SK-N-SH (cell line): ENCODE data around the gene PLEKHG3. TPM values are rescaled to one million over a fixed set of nuclear protein-coding genes. Genes with fewer than 3 reads are reported as not detected.

Experiments
- CTCF ChIA-PET: fragments of 300-600, 350-600 bp; formaldehyde crosslinking; extraction: SDS; loops from one replicate; lab custom pipeline; 2021; lab: Yijun Ruan, JAX
- POLR2A ChIA-PET: fragments of 350-600 bp; sonication (Branson Sonifier 250); formaldehyde crosslinking; extraction: SDS; loops from one replicate; lab custom pipeline; 2020; ENCODE audit warnings: antibody characterized with exemption, inconsistent platforms; lab: Yijun Ruan, JAX
- DNase-seq: peaks from one replicate; pipeline ENCODE4 v3.0.0; 2012
- H2AFZ ChIP-seq: fragments of 200-600 bp; sonication (generic); 2 replicates; pipeline ENCODE4 v1.8.1; 2016; ENCODE audit warnings: antibody characterized with exemption, mild to moderate bottlenecking, low read depth
- H3F3A ChIP-seq: fragments of 200-600 bp; sonication (generic); replicated peaks from 2 replicates; pipeline ENCODE3; 2016; ENCODE audit warnings: antibody characterized with exemption, mild to moderate bottlenecking; ENCODE audit not compliant: insufficient read depth
- H3K27ac ChIP-seq, 2 experiments: fragments of 200-500 bp in 1 of 2; fragments of 200-600 bp in 1 of 2; sonication (Bioruptor generic) in 1 of 2; sonication (generic), shearing (Covaris generic) in 1 of 2; 2 replicates each; pipeline versions ENCODE4 v1.5.1 to v1.6.1; 2014 to 2016; ENCODE audit warnings: low read depth in 2 of 2, inconsistent platforms in 1 of 2, low read length in 1 of 2, mild to moderate bottlenecking in 1 of 2, mixed read lengths in 1 of 2
- H3K27me3 ChIP-seq: fragments of 200-600 bp; sonication (generic), shearing (Covaris generic); 2 replicates; pipeline ENCODE4 v1.6.1; 2016; ENCODE audit warnings: mixed run types; ENCODE audit not compliant: insufficient read depth
- H3K36me3 ChIP-seq, 2 experiments: fragments of 200-500 bp in 1 of 2; fragments of 200-600 bp in 1 of 2; sonication (Bioruptor generic) in 1 of 2; sonication (generic) in 1 of 2; replicated peaks in 1 of 2; 2 replicates each; pipeline versions ENCODE3 to v1.5.1; 2014 to 2016; ENCODE audit warnings: low read length in 1 of 2, mild to moderate bottlenecking in 1 of 2; ENCODE audit not compliant: insufficient read depth in 2 of 2, control insufficient read depth in 1 of 2
- H3K4me1 ChIP-seq, 2 experiments: fragments of 200-500 bp in 1 of 2; fragments of 200-600 bp in 1 of 2; sonication (Bioruptor generic) in 1 of 2; sonication (generic), shearing (Covaris generic) in 1 of 2; 2 replicates each; pipeline versions ENCODE4 v1.5.1 to v1.6.1; 2014 to 2016; ENCODE audit warnings: low read depth in 1 of 2, low read length in 1 of 2, mixed run types in 1 of 2; ENCODE audit not compliant: insufficient read depth in 2 of 2, control insufficient read depth in 1 of 2
- H3K4me2 ChIP-seq: fragments of 200-600 bp; sonication (generic), shearing (Covaris generic); 2 replicates; pipeline ENCODE4 v1.6.1; 2017; ENCODE audit warnings: mixed run types
- H3K4me3 ChIP-seq, 2 experiments: fragments of 200-500 bp in 1 of 2; fragments of 200-600 bp in 1 of 2; sonication (Bioruptor generic) in 1 of 2; sonication (generic), shearing (Covaris generic) in 1 of 2; 2 replicates each; pipeline versions ENCODE4 v1.5.1 to v1.8.1; 2014 to 2016; ENCODE audit warnings: low read depth in 2 of 2, inconsistent platforms in 1 of 2, low read length in 1 of 2, mild to moderate bottlenecking in 1 of 2, mixed read lengths in 1 of 2, moderate library complexity in 1 of 2
- H3K79me2 ChIP-seq: fragments of 200-600 bp; sonication (generic); 2 replicates; pipeline ENCODE4 v1.8.1; 2017; ENCODE audit warnings: mild to moderate bottlenecking; ENCODE audit not compliant: insufficient read depth
- H3K9ac ChIP-seq: fragments of 200-600 bp; sonication (generic); 2 replicates; pipeline ENCODE4 v1.6.1; 2017; ENCODE audit warnings: mixed run types
- H3K9me2 ChIP-seq: fragments of 200-600 bp; sonication (generic); 2 replicates; pipeline ENCODE4 v1.6.1; 2017; ENCODE audit warnings: mixed run types
- H3K9me3 ChIP-seq: fragments of 200-600 bp; sonication (generic); 2 replicates; pipeline ENCODE4 v1.6.1; 2017; ENCODE audit warnings: mixed run types, mild to moderate bottlenecking, moderate library complexity
- H4K20me1 ChIP-seq: fragments of 200-600 bp; sonication (generic); 2 replicates; pipeline ENCODE4 v1.6.1; 2017; ENCODE audit warnings: mild to moderate bottlenecking, mixed run types; ENCODE audit not compliant: insufficient read depth
- CHD2 ChIP-seq: fragments of 150-350 bp; IDR thresholded peaks from 2 replicates; pipeline ENCODE4 v1.6.1; 2018; ENCODE audit warnings: low read length; ENCODE audit not compliant: partially characterized antibody
- EP300 ChIP-seq, 2 experiments: IDR thresholded peaks; 2 replicates each; pipeline versions ENCODE4 v1.4.0 to v1.6.1; 2012; ENCODE audit warnings: borderline replicate concordance in 1 of 2, low read depth in 1 of 2, low read length in 1 of 2
- EZH2phosphoT487 ChIP-seq: fragments of 200-600 bp; sonication (generic); IDR thresholded peaks from 2 replicates; pipeline ENCODE4 v1.6.1; 2017; ENCODE audit warnings: low read depth, mixed run types, mild to moderate bottlenecking, antibody characterized with exemption, moderate library complexity, borderline replicate concordance
- FOSL2 ChIP-seq: IDR thresholded peaks from 2 replicates; pipeline ENCODE4 v1.4.0; 2012; ENCODE audit warnings: low read depth, mild to moderate bottlenecking, moderate library complexity, borderline replicate concordance
- JUND ChIP-seq: IDR thresholded peaks from 2 replicates; pipeline ENCODE4 v1.4.0; 2012
- MXI1 ChIP-seq: IDR thresholded peaks from 2 replicates; pipeline ENCODE4 v1.6.1; 2012; ENCODE audit warnings: mild to moderate bottlenecking, low read depth, low read length, improper control_type of control experiment
- NRF1 ChIP-seq: IDR thresholded peaks from 2 replicates; pipeline ENCODE4 v1.6.1; 2012; ENCODE audit warnings: low read depth, mild to moderate bottlenecking, low read length
- RAD21 ChIP-seq: IDR thresholded peaks from 2 replicates; pipeline ENCODE4 v1.6.1; 2012; ENCODE audit warnings: mild to moderate bottlenecking, low read length
- RCOR1 ChIP-seq: fragments of 150-350 bp; IDR thresholded peaks from 2 replicates; pipeline ENCODE4 v1.6.1; 2017; ENCODE audit warnings: antibody characterized with exemption, low read length
- RFX5 ChIP-seq: IDR thresholded peaks from 2 replicates; pipeline ENCODE4 v1.6.1; 2012; ENCODE audit warnings: mild to moderate bottlenecking, improper control_type of control experiment, low read length
- TEAD4 ChIP-seq: IDR thresholded peaks from 2 replicates; pipeline ENCODE4 v1.4.0; 2012; ENCODE audit warnings: mild to moderate bottlenecking, borderline replicate concordance; ENCODE audit not compliant: insufficient read depth
- YY1 ChIP-seq: IDR thresholded peaks from 2 replicates; pipeline ENCODE4 v1.4.0; 2012; ENCODE audit warnings: low read depth, mild to moderate bottlenecking
- WGBS: methylation state at CpG from one replicate; pipeline ENCODE4 v1.1.6; 2017; ENCODE audit warnings: low lambda C conversion rate; 5-methylcytosine and 5-hydroxymethylcytosine counted together
- polyA plus RNA-seq, 3 experiments: library from polyadenylated mRNA; depleted of rRNA; stranded (reverse); fragments of >200 nt; gene quantifications; 2 replicates each; pipeline ENCODE4 v1.2.3, GENCODE V29; 2012
- TF ChIP-seq, protein P1 (sequence below): IDR thresholded peaks from 2 replicates; pipeline ENCODE4 v1.4.0; 2012; ENCODE audit warnings: low read depth
- TF ChIP-seq, protein P2 (sequence below): fragments of 200-600 bp; sonication (generic); IDR thresholded peaks from 2 replicates; pipeline ENCODE4 v1.6.1; 2017; ENCODE audit warnings: antibody characterized with exemption, mild to moderate bottlenecking, moderate library complexity
- TF ChIP-seq, protein P3 (sequence below): IDR thresholded peaks from 2 replicates; pipeline ENCODE4 v1.6.1; 2012; ENCODE audit warnings: mild to moderate bottlenecking, low read depth, low read length, moderate library complexity
- TF ChIP-seq, protein P4 (sequence below): IDR thresholded peaks from 2 replicates; pipeline ENCODE4 v1.4.0; 2012; ENCODE audit warnings: low read depth, borderline replicate concordance
- TF ChIP-seq, protein P5 (sequence below): fragments of 150-350 bp; IDR thresholded peaks from 2 replicates; pipeline ENCODE4 v1.6.1; 2017; ENCODE audit warnings: antibody characterized with exemption, low read length, low read depth, borderline replicate concordance
- TF ChIP-seq, protein P6 (sequence below): IDR thresholded peaks from 2 replicates; pipeline ENCODE4 v1.4.0; 2012; ENCODE audit warnings: low read depth, borderline replicate concordance

The PLEKHG3 gene
- polyA plus RNA-seq, 1 of the 3 experiments (the other 2 are of a cell fraction) = 5.1 TPM

DNA sequence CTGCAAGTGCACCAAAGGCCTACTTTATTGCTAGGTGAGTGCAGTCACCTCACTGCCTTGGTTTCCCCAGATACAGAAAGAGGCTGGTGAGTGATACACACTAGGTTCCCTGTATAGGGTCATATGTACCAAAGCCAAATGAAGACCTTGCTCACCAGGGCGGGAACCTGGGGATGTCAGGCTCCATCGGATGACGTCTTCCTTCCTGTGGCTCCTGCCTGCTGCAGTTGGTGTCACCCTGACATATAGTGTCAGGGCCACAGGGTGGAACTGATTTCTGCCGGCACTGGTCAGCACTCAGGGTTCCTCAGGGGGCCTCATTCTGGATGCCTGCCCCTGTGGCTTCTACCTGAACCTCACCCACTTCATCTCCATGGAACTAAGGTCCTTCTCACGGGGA lies 43.1 kb downstream of the PLEKHG3 start:
- no peaks in the 10 kb centered on the region for H3K27me3 ChIP-seq
- CTCF ChIA-PET = interaction anchor here (1.3 to 1.7 kb wide), 2 partner anchors 11 to 75 kb away, joined by 3 to 4 read pairs; no protein-coding TSS in a partner anchor
- no peak overlapping the region for H3K9ac ChIP-seq
- no peaks in the 10 kb centered on the region for H3K4me1 ChIP-seq
- H3K4me3 ChIP-seq = no peak overlapping the region
- DNase-seq = no peak
- H3K9me3 ChIP-seq = no peaks in the 10 kb centered on the region
- H3K27ac ChIP-seq = no peak overlapping the region
- WGBS = no CpG with 5 or more reads among the region's 5 CpGs
- POLR2A ChIA-PET = no interaction called here
- H3K9me2 ChIP-seq = no peaks in the 10 kb centered on the region
- peaks cover 3 to 20% of the 10 kb centered on the region in 2 experiments for H3K36me3 ChIP-seq
- no peak overlapping the region for H3K4me2 ChIP-seq
- H3F3A ChIP-seq = peaks cover 6% of the 10 kb centered on the region
- no peaks in the 10 kb centered on the region for H4K20me1 ChIP-seq
- no peak overlapping the region for H2AFZ ChIP-seq
- no peaks in the 10 kb centered on the region for H3K79me2 ChIP-seq
- TF ChIP-seq RCOR1 (no peak), EP300 (IDR thresholded peaks at IDR 0.05; ENCODE audit: borderline replicate concordance in 1 of 2, low read depth in 1 of 2, low read length in 1 of 2) (no peak), YY1 (no peak), FOSL2 (no peak), RFX5 (no peak), MXI1 (no peak), RAD21 (no peak), JUND (no peak), NRF1 (no peak), EZH2phosphoT487 (no peak), TEAD4 (no peak), CHD2 (no peak)
- TF ChIP-seq, protein P1, sequence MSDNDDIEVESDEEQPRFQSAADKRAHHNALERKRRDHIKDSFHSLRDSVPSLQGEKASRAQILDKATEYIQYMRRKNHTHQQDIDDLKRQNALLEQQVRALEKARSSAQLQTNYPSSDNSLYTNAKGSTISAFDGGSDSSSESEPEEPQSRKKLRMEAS = no peak
- TF ChIP-seq, protein P2, sequence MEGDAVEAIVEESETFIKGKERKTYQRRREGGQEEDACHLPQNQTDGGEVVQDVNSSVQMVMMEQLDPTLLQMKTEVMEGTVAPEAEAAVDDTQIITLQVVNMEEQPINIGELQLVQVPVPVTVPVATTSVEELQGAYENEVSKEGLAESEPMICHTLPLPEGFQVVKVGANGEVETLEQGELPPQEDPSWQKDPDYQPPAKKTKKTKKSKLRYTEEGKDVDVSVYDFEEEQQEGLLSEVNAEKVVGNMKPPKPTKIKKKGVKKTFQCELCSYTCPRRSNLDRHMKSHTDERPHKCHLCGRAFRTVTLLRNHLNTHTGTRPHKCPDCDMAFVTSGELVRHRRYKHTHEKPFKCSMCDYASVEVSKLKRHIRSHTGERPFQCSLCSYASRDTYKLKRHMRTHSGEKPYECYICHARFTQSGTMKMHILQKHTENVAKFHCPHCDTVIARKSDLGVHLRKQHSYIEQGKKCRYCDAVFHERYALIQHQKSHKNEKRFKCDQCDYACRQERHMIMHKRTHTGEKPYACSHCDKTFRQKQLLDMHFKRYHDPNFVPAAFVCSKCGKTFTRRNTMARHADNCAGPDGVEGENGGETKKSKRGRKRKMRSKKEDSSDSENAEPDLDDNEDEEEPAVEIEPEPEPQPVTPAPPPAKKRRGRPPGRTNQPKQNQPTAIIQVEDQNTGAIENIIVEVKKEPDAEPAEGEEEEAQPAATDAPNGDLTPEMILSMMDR = no peak
- TF ChIP-seq, protein P3, sequence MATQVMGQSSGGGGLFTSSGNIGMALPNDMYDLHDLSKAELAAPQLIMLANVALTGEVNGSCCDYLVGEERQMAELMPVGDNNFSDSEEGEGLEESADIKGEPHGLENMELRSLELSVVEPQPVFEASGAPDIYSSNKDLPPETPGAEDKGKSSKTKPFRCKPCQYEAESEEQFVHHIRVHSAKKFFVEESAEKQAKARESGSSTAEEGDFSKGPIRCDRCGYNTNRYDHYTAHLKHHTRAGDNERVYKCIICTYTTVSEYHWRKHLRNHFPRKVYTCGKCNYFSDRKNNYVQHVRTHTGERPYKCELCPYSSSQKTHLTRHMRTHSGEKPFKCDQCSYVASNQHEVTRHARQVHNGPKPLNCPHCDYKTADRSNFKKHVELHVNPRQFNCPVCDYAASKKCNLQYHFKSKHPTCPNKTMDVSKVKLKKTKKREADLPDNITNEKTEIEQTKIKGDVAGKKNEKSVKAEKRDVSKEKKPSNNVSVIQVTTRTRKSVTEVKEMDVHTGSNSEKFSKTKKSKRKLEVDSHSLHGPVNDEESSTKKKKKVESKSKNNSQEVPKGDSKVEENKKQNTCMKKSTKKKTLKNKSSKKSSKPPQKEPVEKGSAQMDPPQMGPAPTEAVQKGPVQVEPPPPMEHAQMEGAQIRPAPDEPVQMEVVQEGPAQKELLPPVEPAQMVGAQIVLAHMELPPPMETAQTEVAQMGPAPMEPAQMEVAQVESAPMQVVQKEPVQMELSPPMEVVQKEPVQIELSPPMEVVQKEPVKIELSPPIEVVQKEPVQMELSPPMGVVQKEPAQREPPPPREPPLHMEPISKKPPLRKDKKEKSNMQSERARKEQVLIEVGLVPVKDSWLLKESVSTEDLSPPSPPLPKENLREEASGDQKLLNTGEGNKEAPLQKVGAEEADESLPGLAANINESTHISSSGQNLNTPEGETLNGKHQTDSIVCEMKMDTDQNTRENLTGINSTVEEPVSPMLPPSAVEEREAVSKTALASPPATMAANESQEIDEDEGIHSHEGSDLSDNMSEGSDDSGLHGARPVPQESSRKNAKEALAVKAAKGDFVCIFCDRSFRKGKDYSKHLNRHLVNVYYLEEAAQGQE = no peak
- TF ChIP-seq, protein P4, sequence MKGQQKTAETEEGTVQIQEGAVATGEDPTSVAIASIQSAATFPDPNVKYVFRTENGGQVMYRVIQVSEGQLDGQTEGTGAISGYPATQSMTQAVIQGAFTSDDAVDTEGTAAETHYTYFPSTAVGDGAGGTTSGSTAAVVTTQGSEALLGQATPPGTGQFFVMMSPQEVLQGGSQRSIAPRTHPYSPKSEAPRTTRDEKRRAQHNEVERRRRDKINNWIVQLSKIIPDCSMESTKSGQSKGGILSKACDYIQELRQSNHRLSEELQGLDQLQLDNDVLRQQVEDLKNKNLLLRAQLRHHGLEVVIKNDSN = no peak
- TF ChIP-seq, protein P5, sequence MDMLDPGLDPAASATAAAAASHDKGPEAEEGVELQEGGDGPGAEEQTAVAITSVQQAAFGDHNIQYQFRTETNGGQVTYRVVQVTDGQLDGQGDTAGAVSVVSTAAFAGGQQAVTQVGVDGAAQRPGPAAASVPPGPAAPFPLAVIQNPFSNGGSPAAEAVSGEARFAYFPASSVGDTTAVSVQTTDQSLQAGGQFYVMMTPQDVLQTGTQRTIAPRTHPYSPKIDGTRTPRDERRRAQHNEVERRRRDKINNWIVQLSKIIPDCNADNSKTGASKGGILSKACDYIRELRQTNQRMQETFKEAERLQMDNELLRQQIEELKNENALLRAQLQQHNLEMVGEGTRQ = no peak
- TF ChIP-seq, protein P6, sequence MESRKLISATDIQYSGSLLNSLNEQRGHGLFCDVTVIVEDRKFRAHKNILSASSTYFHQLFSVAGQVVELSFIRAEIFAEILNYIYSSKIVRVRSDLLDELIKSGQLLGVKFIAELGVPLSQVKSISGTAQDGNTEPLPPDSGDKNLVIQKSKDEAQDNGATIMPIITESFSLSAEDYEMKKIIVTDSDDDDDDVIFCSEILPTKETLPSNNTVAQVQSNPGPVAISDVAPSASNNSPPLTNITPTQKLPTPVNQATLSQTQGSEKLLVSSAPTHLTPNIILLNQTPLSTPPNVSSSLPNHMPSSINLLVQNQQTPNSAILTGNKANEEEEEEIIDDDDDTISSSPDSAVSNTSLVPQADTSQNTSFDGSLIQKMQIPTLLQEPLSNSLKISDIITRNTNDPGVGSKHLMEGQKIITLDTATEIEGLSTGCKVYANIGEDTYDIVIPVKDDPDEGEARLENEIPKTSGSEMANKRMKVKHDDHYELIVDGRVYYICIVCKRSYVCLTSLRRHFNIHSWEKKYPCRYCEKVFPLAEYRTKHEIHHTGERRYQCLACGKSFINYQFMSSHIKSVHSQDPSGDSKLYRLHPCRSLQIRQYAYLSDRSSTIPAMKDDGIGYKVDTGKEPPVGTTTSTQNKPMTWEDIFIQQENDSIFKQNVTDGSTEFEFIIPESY = no peak
